PFSK-1 (cell line): ENCODE data around the gene TMEM209.

Source experiments
- FOXP2 ChIP-seq: optimal IDR thresholded peaks from 2 replicates; pipeline ENCODE3; 2011; ENCODE audit warnings: borderline replicate concordance, control low read depth, inconsistent platforms; ENCODE audit not compliant: insufficient read depth; ENCODE audit errors: extremely low read length, extremely low read depth
- POLR2AphosphoS5 ChIP-seq: IDR thresholded peaks from 2 replicates; pipeline ENCODE4 v1.6.1; 2012; ENCODE audit warnings: low read depth, mild to moderate bottlenecking, control low read depth, low read length, moderate library complexity
- SIN3A ChIP-seq: IDR thresholded peaks from 2 replicates; pipeline ENCODE4 v1.6.1; 2012; ENCODE audit warnings: mild to moderate bottlenecking, low read length, moderate library complexity, borderline replicate concordance; ENCODE audit not compliant: insufficient read depth
- TAF1 ChIP-seq: IDR thresholded peaks from 2 replicates; pipeline ENCODE4 v1.6.1; 2012; ENCODE audit warnings: low read length, control low read depth, borderline replicate concordance; ENCODE audit not compliant: insufficient read depth
- TF ChIP-seq, protein P1 (sequence below), 2 experiments: IDR thresholded peaks; 2 replicates each; pipeline versions ENCODE4 v1.6.1 to v1.8.0; 2011 to 2012; ENCODE audit warnings: low read depth in 2 of 2, low read length in 2 of 2, control low read depth in 1 of 2, inconsistent platforms in 1 of 2, mild to moderate bottlenecking in 1 of 2, moderate library complexity in 1 of 2; ENCODE audit not compliant: insufficient read depth in 1 of 2

Gene TMEM209

DNA sequence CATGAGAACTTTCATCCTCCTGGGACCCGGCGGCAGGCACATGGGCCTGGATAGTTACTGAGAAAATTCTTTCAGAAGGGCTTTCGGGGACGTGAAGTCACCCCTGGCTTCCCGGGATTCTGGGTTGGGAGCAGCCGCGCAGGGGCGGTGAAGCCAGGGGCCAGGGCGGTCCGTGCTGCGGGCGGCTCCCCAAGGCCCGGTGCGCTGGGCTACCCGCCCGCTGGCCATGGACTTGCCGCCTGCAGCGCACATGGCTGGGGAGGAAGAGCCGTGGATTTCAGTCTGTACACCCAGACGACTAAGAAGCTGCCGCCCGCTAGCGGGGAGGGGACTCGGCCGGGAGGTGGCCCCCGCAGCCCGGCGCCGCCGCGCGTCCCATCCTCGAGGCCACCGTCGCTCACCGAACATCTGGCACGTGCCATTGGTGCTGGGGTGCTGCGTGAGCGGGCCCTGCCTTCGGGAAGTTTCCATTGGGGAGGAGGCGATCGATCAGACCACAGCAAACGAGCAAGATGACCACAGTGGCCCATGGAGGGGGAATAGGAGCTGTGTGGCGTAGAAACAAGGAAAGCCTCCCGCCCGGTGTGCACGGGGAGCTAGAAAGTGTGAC lies 64.5 kb downstream of the TMEM209 start:
- no peak for TF ChIP-seq SIN3A
- TF ChIP-seq, protein P1, sequence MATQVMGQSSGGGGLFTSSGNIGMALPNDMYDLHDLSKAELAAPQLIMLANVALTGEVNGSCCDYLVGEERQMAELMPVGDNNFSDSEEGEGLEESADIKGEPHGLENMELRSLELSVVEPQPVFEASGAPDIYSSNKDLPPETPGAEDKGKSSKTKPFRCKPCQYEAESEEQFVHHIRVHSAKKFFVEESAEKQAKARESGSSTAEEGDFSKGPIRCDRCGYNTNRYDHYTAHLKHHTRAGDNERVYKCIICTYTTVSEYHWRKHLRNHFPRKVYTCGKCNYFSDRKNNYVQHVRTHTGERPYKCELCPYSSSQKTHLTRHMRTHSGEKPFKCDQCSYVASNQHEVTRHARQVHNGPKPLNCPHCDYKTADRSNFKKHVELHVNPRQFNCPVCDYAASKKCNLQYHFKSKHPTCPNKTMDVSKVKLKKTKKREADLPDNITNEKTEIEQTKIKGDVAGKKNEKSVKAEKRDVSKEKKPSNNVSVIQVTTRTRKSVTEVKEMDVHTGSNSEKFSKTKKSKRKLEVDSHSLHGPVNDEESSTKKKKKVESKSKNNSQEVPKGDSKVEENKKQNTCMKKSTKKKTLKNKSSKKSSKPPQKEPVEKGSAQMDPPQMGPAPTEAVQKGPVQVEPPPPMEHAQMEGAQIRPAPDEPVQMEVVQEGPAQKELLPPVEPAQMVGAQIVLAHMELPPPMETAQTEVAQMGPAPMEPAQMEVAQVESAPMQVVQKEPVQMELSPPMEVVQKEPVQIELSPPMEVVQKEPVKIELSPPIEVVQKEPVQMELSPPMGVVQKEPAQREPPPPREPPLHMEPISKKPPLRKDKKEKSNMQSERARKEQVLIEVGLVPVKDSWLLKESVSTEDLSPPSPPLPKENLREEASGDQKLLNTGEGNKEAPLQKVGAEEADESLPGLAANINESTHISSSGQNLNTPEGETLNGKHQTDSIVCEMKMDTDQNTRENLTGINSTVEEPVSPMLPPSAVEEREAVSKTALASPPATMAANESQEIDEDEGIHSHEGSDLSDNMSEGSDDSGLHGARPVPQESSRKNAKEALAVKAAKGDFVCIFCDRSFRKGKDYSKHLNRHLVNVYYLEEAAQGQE (IDR thresholded peaks at IDR 0.05; ENCODE audit: insufficient read depth in 1 of 2, low read depth in 2 of 2, low read length in 2 of 2) = no peak
- TF ChIP-seq POLR2AphosphoS5 = no peak
- TF ChIP-seq TAF1 = no peak
- TF ChIP-seq FOXP2 = no peak

DNA sequence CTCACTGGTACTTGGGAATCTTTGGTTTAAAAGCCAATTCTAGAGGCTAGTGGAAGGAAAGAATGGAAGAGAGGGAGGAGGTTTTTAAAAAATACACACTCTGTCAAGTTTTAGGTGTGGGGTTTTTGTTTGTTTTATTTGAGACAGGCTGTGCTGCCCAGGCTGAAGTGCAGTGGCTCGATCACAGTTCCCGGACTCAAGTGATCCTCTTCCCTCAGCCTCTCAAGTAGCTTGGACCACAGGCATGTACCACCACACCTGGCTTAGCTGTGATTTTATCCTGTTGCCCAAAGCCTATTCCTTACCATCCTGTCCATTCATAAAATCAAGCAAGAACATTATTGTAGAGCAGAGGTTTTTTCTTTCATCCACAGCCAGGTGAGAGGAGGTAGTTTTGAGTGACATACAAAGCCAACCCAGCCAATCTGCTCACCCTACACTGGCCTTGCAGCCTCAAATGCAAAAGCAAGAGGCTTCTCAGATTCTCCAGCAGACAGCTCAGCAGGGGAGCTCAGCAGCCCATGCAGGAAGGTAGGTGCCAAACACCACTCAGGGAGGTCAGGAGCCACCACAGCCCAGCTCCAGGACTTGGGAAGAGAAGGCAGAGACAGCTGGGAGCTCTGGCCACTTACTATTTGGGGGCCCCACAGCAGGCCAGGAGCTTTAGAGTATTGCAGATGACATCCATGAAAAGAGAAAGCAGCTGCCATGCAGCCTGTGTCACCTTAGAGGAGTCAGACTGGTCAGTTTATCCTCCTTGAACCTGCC lies 65.8 kb downstream of the TMEM209 start:
- TF ChIP-seq, protein P1 (IDR thresholded peaks at IDR 0.05; ENCODE audit: insufficient read depth in 1 of 2, low read depth in 2 of 2, low read length in 2 of 2) = no peak
- TF ChIP-seq SIN3A (no peak), POLR2AphosphoS5 (no peak), FOXP2 (no peak), TAF1 (no peak)

DNA sequence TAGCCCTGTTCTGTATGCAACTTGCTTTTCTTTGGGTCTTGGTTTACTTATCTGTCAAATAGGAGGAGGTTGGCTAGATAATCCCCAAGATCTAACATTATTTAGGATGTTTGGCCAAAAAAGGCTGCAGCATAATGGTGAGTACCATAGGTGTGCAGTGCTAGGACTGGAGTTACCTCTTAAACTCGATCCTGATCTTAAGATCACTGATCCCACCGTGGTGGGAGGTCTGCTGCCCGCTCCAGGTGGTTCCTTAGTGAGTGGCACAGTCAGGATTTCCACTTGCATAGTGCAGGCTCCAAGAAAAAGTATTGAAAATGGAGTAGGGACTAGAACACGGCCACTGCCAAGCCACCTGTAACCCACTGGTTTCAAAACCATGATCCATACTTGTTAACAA lies 68.0 kb downstream of the TMEM209 start:
- TF ChIP-seq SIN3A = no peak
- no peak for TF ChIP-seq FOXP2
- TF ChIP-seq TAF1 = no peak
- TF ChIP-seq POLR2AphosphoS5 = no peak
- TF ChIP-seq, protein P1 (IDR thresholded peaks at IDR 0.05; ENCODE audit: insufficient read depth in 1 of 2, low read depth in 2 of 2, low read length in 2 of 2) = no peak

DNA sequence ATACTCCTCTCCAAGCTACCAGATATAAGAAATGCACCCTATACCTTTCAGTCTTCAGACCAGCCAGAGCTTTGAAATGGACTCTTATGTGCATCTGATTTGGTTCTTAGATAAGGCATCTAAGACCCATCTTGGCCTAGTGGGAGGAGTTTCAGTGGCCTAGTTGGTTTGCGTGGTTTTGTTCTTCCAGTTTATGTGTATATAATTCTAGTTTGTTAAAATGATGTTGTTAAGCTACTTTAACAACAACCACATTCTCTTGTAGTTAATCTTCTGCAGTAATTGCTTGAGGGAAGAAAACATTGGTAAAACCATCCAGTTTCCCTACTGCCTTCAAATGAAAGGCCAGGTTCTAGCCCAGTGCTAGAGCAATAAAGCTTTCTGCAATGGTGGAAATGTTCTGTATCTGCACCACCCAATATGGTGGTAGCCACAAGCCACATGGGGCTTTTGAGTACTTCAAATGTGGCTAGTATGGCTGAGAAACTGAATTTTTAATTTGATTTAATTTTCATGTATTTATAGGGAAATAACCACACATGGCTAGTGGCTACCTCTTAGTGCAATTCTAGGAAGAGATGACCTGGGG lies 68.5 kb downstream of the TMEM209 start:
- TF ChIP-seq POLR2AphosphoS5 (no peak), FOXP2 (no peak), TAF1 (no peak), SIN3A (no peak)
- TF ChIP-seq, protein P1 (IDR thresholded peaks at IDR 0.05; ENCODE audit: insufficient read depth in 1 of 2, low read depth in 2 of 2, low read length in 2 of 2) = no peak
